ENCODE measurements around the gene VMP1.
"Not testable (repeated sequence)": the region's sequence is repeated elsewhere in the genome, so short reads cannot be mapped to it uniquely, and the experiment has no call there.

The VMP1 gene

GRCh38 chr17:59800530-59800942 lies 93.1 kb downstream of the VMP1 start:
- no peak overlapping the region for H3K9ac ChIP-seq (ENCODE audit: low read length)
- no peak overlapping the region for H3K27ac ChIP-seq (ENCODE audit: low read depth, low read length)
- H2AFZ ChIP-seq (ENCODE audit: low read depth, low read length, severe bottlenecking) = no peak overlapping the region
- TF ChIP-seq CTCF (IDR thresholded peaks at IDR 0.05; ENCODE audit: insufficient read depth, low read length, poor library complexity, severe bottlenecking) (no peak), EZH2phosphoT487 (conservative IDR thresholded peaks at IDR 0.05; ENCODE audit: low read length) (no peak)
- no peaks in the 10 kb centered on the region for H4K20me1 ChIP-seq (ENCODE audit: low read depth, low read length)
- no peaks in the 10 kb centered on the region for H3K36me3 ChIP-seq (ENCODE audit: low read length)
- H3K4me3 ChIP-seq (ENCODE audit: insufficient read depth, low read length, poor library complexity, severe bottlenecking) = no peak overlapping the region
- H3K79me2 ChIP-seq (ENCODE audit: insufficient read depth, low read length) = no peaks in the 10 kb centered on the region
- no peaks in the 10 kb centered on the region for H3K9me2 ChIP-seq (replicated peaks; ENCODE audit: insufficient read depth, low read length)
- peaks cover 8% of the 10 kb centered on the region; the same call in 1 of the 2 replicates for H3F3A ChIP-seq (ENCODE audit: insufficient read depth)
- H3K4me2 ChIP-seq (ENCODE audit: low read depth, low read length, poor library complexity, severe bottlenecking) = no peak overlapping the region
- no peaks in the 10 kb centered on the region for H3K27me3 ChIP-seq (ENCODE audit: low read length)
- H3K9me3 ChIP-seq (ENCODE audit: insufficient read depth, low read length) = no peaks in the 10 kb centered on the region

- Histone ChIP-seq H3K27me3 (ENCODE audit: low read length) (no peaks in the 10 kb centered on the region), H3K4me3 (ENCODE audit: insufficient read depth, low read length, poor library complexity, severe bottlenecking) (no peak overlapping the region), H3K4me2 (ENCODE audit: low read depth, low read length, poor library complexity, severe bottlenecking) (no peak overlapping the region), H3F3A (ENCODE audit: insufficient read depth) (peaks cover 8% of the 10 kb centered on the region; the same call in 1 of the 2 replicates), H3K79me2 (ENCODE audit: insufficient read depth, low read length) (no peaks in the 10 kb centered on the region), H4K20me1 (ENCODE audit: low read depth, low read length) (no peaks in the 10 kb centered on the region), H2AFZ (ENCODE audit: low read depth, low read length, severe bottlenecking) (no peak overlapping the region), H3K36me3 (ENCODE audit: low read length) (no peaks in the 10 kb centered on the region; the same call in 1 of the 2 replicates), H3K9ac (ENCODE audit: low read length) (no peak overlapping the region), H3K9me3 (ENCODE audit: insufficient read depth, low read length) (no peaks in the 10 kb centered on the region), H3K27ac (ENCODE audit: low read depth, low read length) (no peak overlapping the region), H3K9me2 (replicated peaks; ENCODE audit: insufficient read depth, low read length) (no peaks in the 10 kb centered on the region)
- TF ChIP-seq CTCF (IDR thresholded peaks at IDR 0.05; ENCODE audit: insufficient read depth, low read length, poor library complexity, severe bottlenecking) (no peak), EZH2phosphoT487 (conservative IDR thresholded peaks at IDR 0.05; ENCODE audit: low read length) (no peak)
Observed at GRCh38 chr17:59802160-59802559, 94.7 kb downstream of the VMP1 start.

- no peaks in the 10 kb centered on the region for H3K27me3 ChIP-seq (ENCODE audit: low read length)
- no peak overlapping the region for H3K27ac ChIP-seq (ENCODE audit: low read depth, low read length)
- no peaks in the 10 kb centered on the region for H4K20me1 ChIP-seq (ENCODE audit: low read depth, low read length)
- H3F3A ChIP-seq (ENCODE audit: insufficient read depth) = peaks cover 8% of the 10 kb centered on the region; the same call in 1 of the 2 replicates
- H3K79me2 ChIP-seq (ENCODE audit: insufficient read depth, low read length) = no peaks in the 10 kb centered on the region
- TF ChIP-seq CTCF (IDR thresholded peaks at IDR 0.05; ENCODE audit: insufficient read depth, low read length, poor library complexity, severe bottlenecking) (no peak), EZH2phosphoT487 (conservative IDR thresholded peaks at IDR 0.05; ENCODE audit: low read length) (no peak)
- H3K4me3 ChIP-seq (ENCODE audit: insufficient read depth, low read length, poor library complexity, severe bottlenecking) = no peak overlapping the region
- no peak overlapping the region for H3K4me2 ChIP-seq (ENCODE audit: low read depth, low read length, poor library complexity, severe bottlenecking)
- no peaks in the 10 kb centered on the region; the same call in 1 of the 2 replicates for H3K36me3 ChIP-seq (ENCODE audit: low read length)
- H3K9me2 ChIP-seq (replicated peaks; ENCODE audit: insufficient read depth, low read length) = no peaks in the 10 kb centered on the region
- no peak overlapping the region for H3K9ac ChIP-seq (ENCODE audit: low read length)
- H3K9me3 ChIP-seq (ENCODE audit: insufficient read depth, low read length) = no peaks in the 10 kb centered on the region
- no peak overlapping the region for H2AFZ ChIP-seq (ENCODE audit: low read depth, low read length, severe bottlenecking)
Observed at GRCh38 chr17:59804901-59805465, 97.5 kb downstream of the VMP1 start.

GRCh38 chr17:59806322-59806721 lies 98.9 kb downstream of the VMP1 start:
- not testable (repeated sequence) for H2AFZ ChIP-seq (ENCODE audit: low read depth, low read length, severe bottlenecking); H3K79me2 ChIP-seq (ENCODE audit: insufficient read depth, low read length); H3F3A ChIP-seq (ENCODE audit: insufficient read depth); H3K36me3 ChIP-seq (ENCODE audit: low read length); H3K9me3 ChIP-seq (ENCODE audit: insufficient read depth, low read length); H3K27me3 ChIP-seq (ENCODE audit: low read length); H3K4me3 ChIP-seq (ENCODE audit: insufficient read depth, low read length, poor library complexity, severe bottlenecking); H3K9me2 ChIP-seq (replicated peaks; ENCODE audit: insufficient read depth, low read length); H4K20me1 ChIP-seq (ENCODE audit: low read depth, low read length); H3K9ac ChIP-seq (ENCODE audit: low read length); H3K27ac ChIP-seq (ENCODE audit: low read depth, low read length); H3K4me2 ChIP-seq (ENCODE audit: low read depth, low read length, poor library complexity, severe bottlenecking)
